HUES6 (cell line): ENCODE measurements around the gene RHOXF2B.
"Not testable (repeated sequence)": the region's sequence is repeated elsewhere in the genome, so short reads cannot be mapped to it uniquely, and the experiment has no call there.

Experiments used
- H3K27ac ChIP-seq: 2 replicates; pipeline ENCODE4 v1.7.0; 2013; ENCODE audit warnings: low read depth, mild to moderate bottlenecking, low read length, inconsistent platforms
- H3K27me3 ChIP-seq: 2 replicates; pipeline ENCODE4 v1.6.1; 2013; ENCODE audit warnings: low read length; ENCODE audit not compliant: control insufficient read depth, insufficient read depth
- H3K36me3 ChIP-seq: 2 replicates; pipeline ENCODE4 v1.6.1; 2013; ENCODE audit warnings: low read length; ENCODE audit not compliant: control insufficient read depth, insufficient read depth
- H3K4me1 ChIP-seq: 2 replicates; pipeline ENCODE4 v1.6.1; 2013; ENCODE audit warnings: low read length; ENCODE audit not compliant: control insufficient read depth, insufficient read depth
- H3K4me3 ChIP-seq: 2 replicates; pipeline ENCODE4 v1.5.1; 2013; ENCODE audit warnings: low read depth, low read length
- H3K9ac ChIP-seq: one replicate; pipeline ENCODE4 v1.6.1; 2013; ENCODE audit warnings: mild to moderate bottlenecking, low read length
- H3K9me3 ChIP-seq: 2 replicates; pipeline ENCODE4 v1.6.1; 2013; ENCODE audit warnings: low read depth, low read length; ENCODE audit not compliant: control insufficient read depth, insufficient read depth

The RHOXF2B gene

DNA sequence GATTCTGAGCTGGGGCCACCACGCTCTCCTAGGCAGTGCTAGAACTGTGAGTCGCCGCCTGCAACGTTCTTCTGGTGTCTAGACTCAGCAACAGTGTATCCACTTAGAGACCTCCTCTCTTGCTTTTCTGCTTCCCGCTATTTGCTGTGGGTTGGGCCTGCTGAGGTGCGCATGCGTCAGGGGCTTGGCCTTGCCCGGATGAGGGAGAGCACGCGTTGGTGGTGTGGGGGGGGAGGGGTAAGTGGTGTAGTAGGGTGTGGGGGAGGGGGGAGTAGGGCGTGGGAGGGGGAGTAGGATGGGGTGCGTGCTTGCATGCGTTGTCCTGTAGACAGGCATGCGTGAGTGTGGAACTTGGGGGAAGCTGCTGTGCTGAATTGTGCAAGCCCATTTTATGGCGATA lies at the start of gene RHOXF2B:
Gene RHOXF2B (minus strand): TSS at position 101 of the 400 bp plus-strand sequence. CDS start 138 bp downstream, outside the sequence.
- H3K9ac ChIP-seq, H3K27ac ChIP-seq, H3K27me3 ChIP-seq, H3K9me3 ChIP-seq, H3K4me1 ChIP-seq, H3K36me3 ChIP-seq, H3K4me3 ChIP-seq: not testable (repeated sequence)

DNA sequence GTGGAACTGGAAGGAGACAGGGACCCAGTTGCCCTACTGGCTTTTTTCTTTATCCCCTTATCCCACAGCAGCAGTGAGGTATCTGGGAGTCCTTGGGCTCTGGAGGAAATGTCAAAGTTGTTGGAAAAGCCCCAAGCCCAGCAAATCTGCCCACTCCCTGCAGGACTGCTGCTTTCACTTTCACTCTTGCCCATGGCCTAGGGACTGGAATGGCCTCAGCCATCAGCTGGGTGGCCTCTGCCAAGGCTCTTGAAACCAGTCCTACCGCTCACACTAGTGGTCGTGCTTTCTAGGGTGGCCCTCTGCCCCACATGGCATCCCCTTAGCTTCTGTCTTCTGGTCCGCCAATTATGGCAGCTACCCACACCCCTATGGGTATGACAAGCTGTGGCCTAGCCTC lies 48.0 kb upstream of the RHOXF2B start:
- no peaks in the 10 kb centered on the region; the same call in 1 of the 2 replicates for H3K36me3 ChIP-seq
- no peak overlapping the region for H3K4me3 ChIP-seq
- H3K27me3 ChIP-seq, result no peaks in the 10 kb centered on the region
- H3K4me1 ChIP-seq, result peaks cover 10% of the 10 kb centered on the region
- H3K9ac ChIP-seq, result no peak overlapping the region
- peaks cover 4% of the 10 kb centered on the region; the same call in 1 of the 2 replicates for H3K9me3 ChIP-seq
- H3K27ac ChIP-seq, result no peak overlapping the region

DNA sequence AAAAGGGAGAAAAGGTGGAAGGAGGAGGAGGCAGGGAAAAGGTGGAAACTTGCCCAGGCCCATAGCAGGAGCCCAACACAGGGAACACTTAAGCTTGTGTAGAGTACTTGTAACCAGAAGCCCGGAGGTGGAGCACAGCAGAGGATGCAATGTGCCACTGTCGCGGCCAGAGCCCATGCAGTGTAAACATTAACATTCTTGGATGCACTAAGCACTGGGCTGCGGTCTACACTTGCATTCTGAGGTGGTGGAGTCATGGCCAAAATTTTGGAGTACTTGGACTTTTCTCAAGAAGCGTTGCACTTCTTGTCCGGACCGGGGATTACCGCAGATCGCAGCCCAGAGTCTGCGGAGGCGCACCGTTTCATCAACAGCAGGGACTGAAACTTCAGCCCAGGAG lies 42.7 kb upstream of the RHOXF2B start:
- Histone ChIP-seq H3K4me3 (no peak overlapping the region), H3K27me3 (no peaks in the 10 kb centered on the region), H3K4me1 (no peaks in the 10 kb centered on the region; the same call in 1 of the 2 replicates), H3K36me3 (no peaks in the 10 kb centered on the region), H3K9me3 (no peaks in the 10 kb centered on the region), H3K9ac (no peak overlapping the region), H3K27ac (no peak overlapping the region)

DNA sequence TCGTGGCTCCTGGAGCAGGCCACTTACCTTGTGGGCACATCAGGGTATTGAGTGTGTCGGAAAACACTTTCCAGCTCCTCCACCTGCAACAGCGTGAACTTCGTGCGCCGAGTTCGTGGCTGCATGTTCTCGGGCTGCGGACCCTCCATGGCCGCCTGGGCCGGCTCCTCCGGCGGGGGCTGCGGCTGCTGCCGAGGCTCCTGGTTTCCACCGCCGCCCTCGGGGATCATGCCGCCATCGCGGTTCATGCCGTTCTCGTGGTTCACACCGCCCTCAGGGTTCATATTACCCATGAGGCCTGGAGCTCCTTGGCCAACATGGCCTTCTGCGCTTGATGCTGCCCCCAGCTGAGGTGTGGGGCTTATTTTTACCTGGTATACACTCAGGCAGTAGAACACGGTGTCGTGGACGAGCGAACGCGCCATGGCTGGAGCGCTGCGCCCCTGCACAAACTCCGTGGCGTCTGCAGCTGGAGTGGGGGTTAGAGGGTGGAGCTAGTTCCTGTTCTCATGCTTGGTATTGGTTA lies 38.0 kb upstream of the RHOXF2B start, which contains the start of gene RHOXF1:
Gene RHOXF1 (minus strand): TSS at position 476 of the 526 bp plus-strand sequence. CDS start 51 bp downstream, at position 425.
- Histone ChIP-seq H3K4me1 (no peaks in the 10 kb centered on the region; the same call in 1 of the 2 replicates), H3K9ac (no peak within 1 kb of the TSS), H3K27ac (no peak within 1 kb of the TSS), H3K9me3 (no peaks in the 10 kb centered on the region), H3K27me3 (no peaks in the 10 kb centered on the region), H3K4me3 (no peak within 1 kb of the TSS), H3K36me3 (no peaks in the 10 kb centered on the region)

DNA sequence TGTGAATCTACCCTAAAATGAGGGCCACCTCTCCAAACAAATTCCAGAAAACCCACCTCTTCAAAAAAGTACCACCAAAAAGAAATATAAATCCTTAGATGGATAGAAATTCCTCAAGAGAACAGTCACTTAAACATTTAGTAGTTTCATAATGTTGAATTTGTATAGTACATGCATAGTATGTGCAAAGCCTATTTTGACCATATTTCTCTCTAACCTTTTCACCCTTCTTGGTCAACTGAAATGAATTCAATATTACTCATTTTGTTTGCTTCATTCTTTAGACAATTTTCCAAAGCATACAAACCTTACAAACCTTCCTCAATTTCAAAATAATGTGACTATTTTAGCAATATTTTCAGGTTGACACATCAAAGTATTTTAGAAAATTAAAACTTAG lies 34.1 kb upstream of the RHOXF2B start:
- H3K4me3 ChIP-seq, result no peak overlapping the region

DNA sequence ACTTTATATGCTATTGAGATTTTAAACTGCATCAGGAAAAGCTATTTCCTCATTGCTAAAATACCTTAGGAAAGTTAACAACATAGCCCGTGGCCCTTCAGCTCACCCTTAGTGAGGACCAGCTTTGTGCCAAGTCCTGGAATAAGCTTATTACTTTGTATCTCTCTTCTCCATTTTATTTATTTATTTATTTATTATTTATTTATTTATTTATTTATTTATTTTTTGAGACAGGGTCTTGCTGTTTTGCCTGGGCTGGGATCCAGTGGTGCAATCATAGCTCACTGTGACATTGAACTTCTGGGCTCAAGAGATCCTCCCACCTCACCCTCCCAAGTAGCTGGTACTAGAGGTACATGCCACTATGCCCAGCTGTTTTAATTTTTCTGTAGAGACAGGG lies 31.9 kb upstream of the RHOXF2B start:
- Histone ChIP-seq H3K36me3 (no peaks in the 10 kb centered on the region), H3K27me3 (no peaks in the 10 kb centered on the region), H3K9me3 (peaks cover 24% of the 10 kb centered on the region), H3K9ac (no peak overlapping the region), H3K27ac (no peak overlapping the region), H3K4me3 (no peak overlapping the region), H3K4me1 (no peaks in the 10 kb centered on the region)

More for the DNA sequence above, 34.1 kb upstream of the RHOXF2B start:
- Histone ChIP-seq H3K9me3 (peaks cover 15% of the 10 kb centered on the region), H3K27me3 (no peaks in the 10 kb centered on the region), H3K27ac (no peak overlapping the region), H3K36me3 (no peaks in the 10 kb centered on the region), H3K9ac (no peak overlapping the region), H3K4me1 (no peaks in the 10 kb centered on the region)

DNA sequence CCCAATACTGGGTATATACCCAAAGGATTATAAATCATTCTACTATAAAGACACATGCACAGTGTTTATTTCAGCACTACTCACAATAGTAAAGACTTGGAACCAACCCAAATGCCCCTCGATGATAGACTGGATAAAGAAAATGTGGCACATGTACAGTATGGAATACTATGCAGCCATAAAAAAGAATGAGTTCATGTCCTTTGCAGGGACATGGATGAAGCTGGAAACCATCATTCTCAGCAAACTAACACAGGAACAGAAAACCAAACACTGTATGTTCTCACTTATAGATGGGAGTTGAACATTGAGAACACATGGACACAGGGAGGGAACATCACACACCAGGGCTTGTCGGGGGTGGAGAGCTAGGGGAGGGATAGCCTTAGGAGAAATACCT lies 27.2 kb upstream of the RHOXF2B start:
- not testable (repeated sequence) for H3K4me1 ChIP-seq, H3K36me3 ChIP-seq, H3K9ac ChIP-seq, H3K4me3 ChIP-seq, H3K27ac ChIP-seq, H3K27me3 ChIP-seq
- H3K9me3 ChIP-seq, result peaks cover 57% of the 10 kb centered on the region

DNA sequence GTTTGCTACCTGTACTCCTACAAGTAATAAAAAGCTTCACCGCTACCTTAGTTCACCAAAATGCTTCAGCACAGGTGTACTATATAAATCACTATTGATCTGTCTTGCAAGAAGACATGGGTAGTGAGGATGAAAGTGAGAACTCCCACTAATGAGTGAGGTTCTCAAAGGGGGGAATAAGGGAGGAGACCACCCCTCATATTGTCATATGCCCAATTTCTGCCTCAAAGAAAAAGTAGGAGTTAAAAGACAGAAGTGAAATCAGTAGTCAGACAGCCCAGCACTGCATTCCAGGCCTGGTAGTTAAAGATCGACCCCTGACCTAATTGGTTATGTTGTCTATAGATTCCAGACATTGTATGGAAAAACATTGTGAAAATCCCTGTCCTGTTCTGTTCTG lies 23.6 kb upstream of the RHOXF2B start:
- not testable (repeated sequence) for H3K27ac ChIP-seq, H3K4me3 ChIP-seq, H3K9ac ChIP-seq, H3K4me1 ChIP-seq, H3K36me3 ChIP-seq, H3K27me3 ChIP-seq
- peaks cover 43% of the 10 kb centered on the region for H3K9me3 ChIP-seq

DNA sequence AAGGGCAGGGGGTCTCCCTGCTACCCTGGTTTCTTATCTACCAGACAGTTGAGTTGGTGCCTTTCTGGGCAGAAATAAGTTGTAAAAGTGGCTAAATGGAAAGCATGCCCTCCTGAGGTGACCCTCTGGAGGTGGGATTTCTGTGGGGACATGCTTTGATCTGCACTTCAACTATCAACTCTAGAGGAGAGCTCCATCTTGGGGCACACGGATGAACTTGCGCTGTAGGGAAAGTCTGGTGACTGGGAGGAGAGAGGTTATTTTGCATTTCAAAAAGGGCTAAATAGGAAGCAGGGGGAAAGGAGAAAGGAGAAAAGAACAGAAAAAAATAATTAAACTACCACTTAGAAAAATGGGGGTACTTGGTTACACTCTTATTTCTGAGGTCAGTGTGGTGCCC lies 12.7 kb upstream of the RHOXF2B start:
- H3K36me3 ChIP-seq, result no peaks in the 10 kb centered on the region
- peaks cover 17% of the 10 kb centered on the region for H3K4me1 ChIP-seq
- no peak overlapping the region for H3K4me3 ChIP-seq
- no peak overlapping the region for H3K9ac ChIP-seq
- H3K9me3 ChIP-seq, result peaks cover 5% of the 10 kb centered on the region; the same call in 1 of the 2 replicates
- H3K27ac ChIP-seq, result no peak overlapping the region
- H3K27me3 ChIP-seq, result no peaks in the 10 kb centered on the region

DNA sequence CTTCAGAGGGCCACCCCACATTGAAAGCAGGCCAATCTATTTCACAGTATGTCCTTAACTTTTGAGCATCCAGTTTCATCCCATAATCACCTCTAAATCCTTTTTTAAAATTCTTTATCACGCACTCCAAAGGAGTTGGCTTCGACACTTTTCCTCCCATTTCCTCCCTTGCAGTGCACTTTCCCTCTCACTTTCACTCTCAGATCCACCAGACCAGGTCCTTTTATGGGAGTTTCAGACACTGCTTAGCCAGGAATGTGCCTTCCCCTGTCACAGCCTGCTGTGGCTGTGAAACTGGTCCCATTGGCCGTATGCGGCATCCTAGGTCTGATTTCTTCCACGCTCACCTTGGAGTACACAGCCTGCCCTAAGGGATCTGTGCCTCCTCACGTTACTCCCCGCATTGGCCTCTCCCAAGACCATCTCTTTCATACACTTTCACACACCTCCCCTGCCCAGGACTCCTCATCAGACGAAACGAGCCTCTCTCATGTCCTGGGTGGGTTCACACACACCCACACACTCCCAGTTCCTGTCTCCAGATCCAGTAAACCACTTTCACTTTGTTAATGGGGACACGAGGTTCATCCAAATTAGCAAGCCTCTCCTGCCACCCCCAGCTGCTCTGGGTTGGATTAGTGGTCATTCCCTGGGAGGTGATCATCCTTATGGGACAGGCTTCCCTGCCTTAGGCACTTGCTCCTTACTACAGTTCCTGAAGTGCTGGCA lies 10.0 kb upstream of the RHOXF2B start:
- Histone ChIP-seq H3K9me3 (no peaks in the 10 kb centered on the region), H3K4me1 (peaks cover 17% of the 10 kb centered on the region), H3K4me3 (no peak overlapping the region), H3K36me3 (no peaks in the 10 kb centered on the region), H3K27me3 (no peaks in the 10 kb centered on the region), H3K27ac (no peak overlapping the region), H3K9ac (no peak overlapping the region)

DNA sequence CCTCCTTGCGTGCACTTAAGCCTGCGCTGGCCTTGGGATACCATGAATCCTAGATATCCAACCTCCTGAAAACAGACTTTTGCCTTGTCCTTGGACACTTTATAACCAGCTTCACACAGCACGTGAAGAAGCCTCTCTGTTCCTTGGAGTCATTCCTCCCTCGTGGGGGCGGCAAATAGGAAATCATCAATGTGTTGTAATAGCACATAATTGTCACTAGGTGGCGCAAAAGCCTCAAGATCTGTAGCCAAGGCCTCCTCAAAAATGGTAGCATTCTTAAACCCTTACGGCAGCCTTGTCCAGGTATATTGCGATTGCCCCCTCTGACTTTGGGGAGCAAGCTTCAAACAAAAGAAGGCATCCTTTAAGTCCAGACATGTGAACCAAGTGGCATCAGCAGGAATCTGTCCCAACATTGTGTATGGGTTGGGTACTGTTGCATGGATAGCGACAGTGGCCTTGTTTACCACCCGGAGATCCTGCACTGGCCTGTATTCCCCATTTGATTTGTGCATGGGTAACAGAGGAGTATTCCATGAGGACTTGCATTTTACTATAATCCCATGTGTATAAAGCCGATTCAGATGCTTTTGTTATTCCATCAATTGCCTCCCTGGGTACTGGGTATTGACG lies 8.2 kb upstream of the RHOXF2B start:
- not testable (repeated sequence) for H3K4me3 ChIP-seq, H3K27me3 ChIP-seq, H3K27ac ChIP-seq, H3K36me3 ChIP-seq, H3K9me3 ChIP-seq, H3K9ac ChIP-seq
- peaks cover 13% of the 10 kb centered on the region for H3K4me1 ChIP-seq
